GM12878 (cell line): ENCODE data around the gene SBNO1.

Experiments
- ELK1 ChIP-seq: IDR thresholded peaks from 2 replicates; pipeline ENCODE4 v1.6.1; 2012; ENCODE audit warnings: low read depth, low read length, improper control_type of control experiment
- EP300 ChIP-seq, 2 experiments: fragments of 150-350 bp in 1 of 2; IDR thresholded peaks; 2 replicates each; pipeline ENCODE4 v1.6.1; 2011 to 2012; ENCODE audit warnings: low read depth in 2 of 2, low read length in 2 of 2, borderline replicate concordance in 1 of 2, improper control_type of control experiment in 1 of 2, inconsistent platforms in 1 of 2; ENCODE audit not compliant: control insufficient read depth in 1 of 2
- EZH2 ChIP-seq: IDR thresholded peaks from 2 replicates; pipeline ENCODE4 v1.6.1; 2012; ENCODE audit warnings: low read depth, mild to moderate bottlenecking, control low read depth, inconsistent platforms, low read length, borderline replicate concordance; ENCODE audit not compliant: control insufficient read depth
- FOXM1 ChIP-seq: IDR thresholded peaks from 2 replicates; pipeline ENCODE4 v1.6.1; 2012; ENCODE audit warnings: low read depth, mild to moderate bottlenecking, inconsistent platforms, low read length, moderate library complexity
- IKZF1 ChIP-seq: fragments of 450-650 bp; conservative IDR thresholded peaks from 2 replicates; pipeline ENCODE4 v1.6.1; 2017; ENCODE audit warnings: antibody characterized with exemption, mild to moderate bottlenecking
- NFYB ChIP-seq: IDR thresholded peaks from 2 replicates; pipeline ENCODE4 v1.6.1; 2011; ENCODE audit warnings: low read depth, mild to moderate bottlenecking, low read length, improper control_type of control experiment, moderate library complexity; ENCODE audit not compliant: insufficient read depth
- TF ChIP-seq, protein P1 (sequence below), 3 experiments: IDR thresholded peaks in 2 of 3; conservative IDR thresholded peaks in 1 of 3; 2 replicates each; pipeline ENCODE4 v1.5.1; 2011; ENCODE audit warnings: low read depth in 3 of 3, low read length in 3 of 3, mild to moderate bottlenecking in 3 of 3, control low read depth in 2 of 3, moderate library complexity in 2 of 3, inconsistent platforms in 1 of 3, mixed read lengths in 1 of 3; ENCODE audit not compliant: control insufficient read depth in 2 of 3, insufficient read depth in 1 of 3; ENCODE audit errors: extremely low read depth in 1 of 3
- TF ChIP-seq, protein P2 (sequence below): IDR thresholded peaks from 2 replicates; pipeline ENCODE4 v1.6.1; 2011; ENCODE audit warnings: low read depth, mild to moderate bottlenecking, low read length, moderate library complexity, borderline replicate concordance; ENCODE audit errors: extremely low read depth

- no peak for TF ChIP-seq NFYB
- no peak for TF ChIP-seq EZH2
- no peak for TF ChIP-seq EP300 (IDR thresholded peaks at IDR 0.05; ENCODE audit: borderline replicate concordance in 1 of 2, control insufficient read depth in 1 of 2, low read depth in 2 of 2, low read length in 2 of 2)
- no peak for TF ChIP-seq IKZF1
- no peak for TF ChIP-seq ELK1
- TF ChIP-seq, protein P1, sequence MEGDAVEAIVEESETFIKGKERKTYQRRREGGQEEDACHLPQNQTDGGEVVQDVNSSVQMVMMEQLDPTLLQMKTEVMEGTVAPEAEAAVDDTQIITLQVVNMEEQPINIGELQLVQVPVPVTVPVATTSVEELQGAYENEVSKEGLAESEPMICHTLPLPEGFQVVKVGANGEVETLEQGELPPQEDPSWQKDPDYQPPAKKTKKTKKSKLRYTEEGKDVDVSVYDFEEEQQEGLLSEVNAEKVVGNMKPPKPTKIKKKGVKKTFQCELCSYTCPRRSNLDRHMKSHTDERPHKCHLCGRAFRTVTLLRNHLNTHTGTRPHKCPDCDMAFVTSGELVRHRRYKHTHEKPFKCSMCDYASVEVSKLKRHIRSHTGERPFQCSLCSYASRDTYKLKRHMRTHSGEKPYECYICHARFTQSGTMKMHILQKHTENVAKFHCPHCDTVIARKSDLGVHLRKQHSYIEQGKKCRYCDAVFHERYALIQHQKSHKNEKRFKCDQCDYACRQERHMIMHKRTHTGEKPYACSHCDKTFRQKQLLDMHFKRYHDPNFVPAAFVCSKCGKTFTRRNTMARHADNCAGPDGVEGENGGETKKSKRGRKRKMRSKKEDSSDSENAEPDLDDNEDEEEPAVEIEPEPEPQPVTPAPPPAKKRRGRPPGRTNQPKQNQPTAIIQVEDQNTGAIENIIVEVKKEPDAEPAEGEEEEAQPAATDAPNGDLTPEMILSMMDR (IDR thresholded peaks at IDR 0.05 in 2 of 3, conservative IDR thresholded peaks at IDR 0.05 in 1 of 3; ENCODE audit: control insufficient read depth in 2 of 3, extremely low read depth in 1 of 3, insufficient read depth in 1 of 3, low read depth in 3 of 3, low read length in 3 of 3), result no peak
- TF ChIP-seq, protein P2, sequence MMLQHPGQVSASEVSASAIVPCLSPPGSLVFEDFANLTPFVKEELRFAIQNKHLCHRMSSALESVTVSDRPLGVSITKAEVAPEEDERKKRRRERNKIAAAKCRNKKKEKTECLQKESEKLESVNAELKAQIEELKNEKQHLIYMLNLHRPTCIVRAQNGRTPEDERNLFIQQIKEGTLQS, result no peak
- no peak for TF ChIP-seq FOXM1
Measured at GRCh38 chr12:123268850-123269249, 95.8 kb downstream of the SBNO1 start.
